C4-2B (cell line): Measurements from ENCODE around the gene HIRA.

Source experiments
- H3K27ac ChIP-seq: fragments of 450-650 bp; 2 replicates; pipeline ENCODE4 v1.5.1; 2017
- ZFX ChIP-seq: fragments of 450-650 bp; IDR thresholded peaks from 2 replicates; pipeline ENCODE4 v1.6.1; 2017
- TF ChIP-seq, protein P1 (sequence below): fragments of 450-650 bp; conservative IDR thresholded peaks from 2 replicates; pipeline ENCODE4 v1.5.1; 2017; ENCODE audit warnings: mild to moderate bottlenecking

The HIRA gene

DNA sequence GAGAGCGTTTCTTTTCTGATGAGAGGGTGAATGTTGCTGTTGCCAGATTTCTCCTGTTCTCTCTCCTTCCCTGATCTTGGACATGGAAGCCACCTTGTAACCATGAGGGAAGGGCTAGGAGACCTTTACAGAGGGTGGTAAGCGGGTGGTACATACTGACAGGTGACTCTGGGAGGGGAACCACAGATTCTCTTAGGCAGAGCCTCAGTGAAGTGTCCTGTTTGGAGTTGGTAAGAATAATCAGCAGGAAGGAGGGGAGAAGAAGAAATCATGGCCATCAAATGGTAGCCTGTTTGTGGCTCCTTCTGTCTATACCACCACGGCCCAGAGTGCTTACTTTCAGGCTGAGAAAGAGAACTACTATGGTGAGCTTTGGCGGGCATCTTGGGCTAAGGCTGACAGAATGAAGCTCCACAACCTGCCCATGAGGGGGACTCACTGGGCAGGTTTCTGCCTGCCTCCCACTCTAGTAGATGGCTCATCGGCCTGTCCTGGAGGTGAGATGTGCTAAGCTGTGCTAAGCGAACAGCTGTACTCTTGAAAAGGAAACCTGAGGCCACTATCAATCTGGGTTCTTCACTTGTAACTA is 84.8 kb downstream of the HIRA start:
- no peak overlapping the region for H3K27ac ChIP-seq
- no peak for TF ChIP-seq ZFX
- TF ChIP-seq, protein P1, sequence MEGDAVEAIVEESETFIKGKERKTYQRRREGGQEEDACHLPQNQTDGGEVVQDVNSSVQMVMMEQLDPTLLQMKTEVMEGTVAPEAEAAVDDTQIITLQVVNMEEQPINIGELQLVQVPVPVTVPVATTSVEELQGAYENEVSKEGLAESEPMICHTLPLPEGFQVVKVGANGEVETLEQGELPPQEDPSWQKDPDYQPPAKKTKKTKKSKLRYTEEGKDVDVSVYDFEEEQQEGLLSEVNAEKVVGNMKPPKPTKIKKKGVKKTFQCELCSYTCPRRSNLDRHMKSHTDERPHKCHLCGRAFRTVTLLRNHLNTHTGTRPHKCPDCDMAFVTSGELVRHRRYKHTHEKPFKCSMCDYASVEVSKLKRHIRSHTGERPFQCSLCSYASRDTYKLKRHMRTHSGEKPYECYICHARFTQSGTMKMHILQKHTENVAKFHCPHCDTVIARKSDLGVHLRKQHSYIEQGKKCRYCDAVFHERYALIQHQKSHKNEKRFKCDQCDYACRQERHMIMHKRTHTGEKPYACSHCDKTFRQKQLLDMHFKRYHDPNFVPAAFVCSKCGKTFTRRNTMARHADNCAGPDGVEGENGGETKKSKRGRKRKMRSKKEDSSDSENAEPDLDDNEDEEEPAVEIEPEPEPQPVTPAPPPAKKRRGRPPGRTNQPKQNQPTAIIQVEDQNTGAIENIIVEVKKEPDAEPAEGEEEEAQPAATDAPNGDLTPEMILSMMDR, result no peak

DNA sequence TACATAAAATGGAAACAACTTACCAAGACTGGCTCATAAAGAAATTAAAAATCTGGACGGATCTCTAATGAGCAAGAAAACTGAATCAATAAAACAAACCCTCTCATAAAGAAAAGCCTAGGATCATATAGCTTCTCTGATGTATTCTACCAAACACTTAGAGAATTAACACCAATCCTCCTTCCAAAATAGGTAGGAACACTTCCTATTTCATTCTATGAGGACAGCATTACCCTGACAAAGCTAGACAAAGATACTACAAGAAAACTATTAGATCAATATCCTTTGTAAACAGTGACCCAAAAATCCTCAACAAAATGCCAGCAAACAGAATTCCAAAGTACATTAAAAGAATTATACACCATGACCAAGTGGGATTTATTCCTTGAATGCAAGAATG is 87.1 kb downstream of the HIRA start:
- no peak overlapping the region for H3K27ac ChIP-seq
- TF ChIP-seq ZFX, result no peak
- TF ChIP-seq, protein P1, result no peak

DNA sequence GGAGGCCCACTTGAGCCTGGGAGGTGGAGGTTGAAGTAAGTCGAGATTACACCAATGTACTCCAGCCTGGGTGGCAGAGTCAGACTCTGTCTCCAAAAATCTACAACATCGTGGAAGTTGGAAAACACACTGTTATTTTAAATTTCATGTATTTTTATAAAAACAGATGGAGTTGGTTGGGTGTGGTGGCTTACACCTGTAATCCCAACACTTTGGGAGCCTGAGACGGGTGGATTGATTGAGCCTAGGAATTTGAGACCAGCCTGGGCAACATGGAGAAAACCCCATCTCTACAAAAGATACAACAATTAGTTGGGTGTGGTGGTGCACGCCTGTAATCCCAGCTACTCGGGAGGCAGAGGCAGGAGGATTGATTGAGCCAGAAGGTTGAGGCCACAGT is 88.1 kb downstream of the HIRA start:
- no peak overlapping the region for H3K27ac ChIP-seq

DNA sequence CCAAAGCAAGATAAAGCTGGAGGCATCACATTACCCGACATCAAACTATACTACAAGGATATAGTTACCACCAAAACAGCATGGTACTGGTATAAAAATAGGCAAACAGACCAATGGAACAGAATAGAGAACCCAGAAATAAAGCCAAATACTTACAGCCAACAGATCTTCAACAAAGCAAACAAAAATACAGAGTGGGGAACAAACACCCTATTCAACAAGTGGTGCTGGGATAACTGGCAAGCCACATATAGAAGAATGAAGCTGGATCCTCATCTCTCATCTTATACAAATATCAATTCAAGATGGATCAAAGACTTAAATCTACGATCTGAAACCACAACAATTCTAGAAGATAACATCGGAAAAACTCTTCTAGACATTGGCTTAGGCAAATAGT is 90.0 kb downstream of the HIRA start:
- no peak overlapping the region for H3K27ac ChIP-seq
- TF ChIP-seq, protein P1, result no peak
- no peak for TF ChIP-seq ZFX

More for the DNA sequence above, 88.1 kb downstream of the HIRA start:
- TF ChIP-seq, protein P1, result no peak
- TF ChIP-seq ZFX, result no peak

- H3K27ac ChIP-seq, result no peak overlapping the region
- TF ChIP-seq, protein P1, result no peak
- no peak for TF ChIP-seq ZFX
Observed at GRCh38 chr22:19337137-19337536, 94.4 kb downstream of the HIRA start.

DNA sequence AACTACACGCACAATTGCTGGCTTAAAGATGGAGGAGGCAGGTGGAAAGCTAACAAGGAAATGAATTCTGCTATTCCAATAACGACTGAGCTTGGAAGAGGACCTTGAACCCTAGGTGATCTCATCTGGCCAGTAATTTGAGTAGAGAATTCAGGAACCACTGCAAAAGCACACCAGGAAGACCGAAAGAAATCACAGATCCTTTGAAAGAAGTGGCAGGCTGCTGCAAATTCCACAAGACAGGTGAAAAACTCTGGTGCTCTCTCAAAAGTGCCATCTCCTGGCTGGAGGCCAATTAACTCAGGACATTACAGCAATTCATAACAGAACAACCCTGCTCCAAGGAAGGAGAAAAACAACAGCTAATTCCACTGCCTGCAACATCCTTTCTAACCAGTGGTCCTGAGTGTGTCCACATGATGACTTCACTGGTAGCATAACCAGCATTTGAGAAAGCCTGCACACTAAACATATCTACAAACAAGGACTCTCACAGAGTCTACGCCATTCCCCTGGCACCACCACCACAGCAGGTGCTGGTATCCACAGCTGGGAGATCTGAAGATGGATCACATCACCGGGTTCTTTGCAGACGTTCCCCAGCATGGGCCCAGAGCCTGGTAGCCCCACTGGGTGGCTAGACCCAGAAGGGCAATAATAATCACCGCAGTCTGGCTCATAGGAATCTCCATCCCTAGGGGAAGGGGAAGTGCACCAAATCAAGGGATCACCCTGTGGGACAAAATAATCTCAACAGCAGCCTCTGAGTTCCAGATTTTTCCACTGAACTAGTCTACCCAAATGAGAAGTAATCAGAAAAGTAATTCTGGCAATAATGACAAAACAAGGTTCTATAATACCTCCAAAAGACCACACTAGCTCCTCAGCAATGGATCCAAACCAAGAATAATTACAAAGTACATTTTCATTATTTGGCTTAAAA is 95.1 kb downstream of the HIRA start:
- TF ChIP-seq, protein P1, result no peak
- no peak for TF ChIP-seq ZFX
- H3K27ac ChIP-seq, result no peak overlapping the region

DNA sequence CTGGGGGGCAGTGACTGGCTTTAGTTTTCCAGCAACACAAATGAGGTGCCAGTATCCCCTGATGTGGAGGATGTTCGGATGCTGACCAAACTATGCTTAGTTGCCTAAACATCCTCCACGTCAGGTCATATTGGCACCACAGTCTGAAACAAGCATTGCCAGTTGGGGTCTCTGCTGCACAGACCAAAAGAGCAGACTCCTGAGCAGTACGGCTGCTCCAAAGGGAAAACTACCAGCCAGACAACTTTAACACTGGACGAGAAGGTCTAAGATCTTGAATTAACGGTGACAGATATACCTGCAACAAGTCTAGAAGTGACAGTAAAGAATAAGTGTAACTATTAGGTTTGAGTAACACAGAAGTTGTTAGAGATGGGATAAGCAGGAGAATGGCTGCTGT is 99.6 kb downstream of the HIRA start:
- TF ChIP-seq, protein P1, result no peak
- no peak for TF ChIP-seq ZFX
- no peak overlapping the region for H3K27ac ChIP-seq
